ENCODE results near the gene HAVCR2. TPM values are rescaled to one million over a fixed set of nuclear protein-coding genes. Genes with fewer than 3 reads are reported as not detected.

The HAVCR2 gene
- total and polyA plus RNA-seq, 3 donors from 2014 or later = 3.1 to 3.6 (median 3.2) TPM

DNA sequence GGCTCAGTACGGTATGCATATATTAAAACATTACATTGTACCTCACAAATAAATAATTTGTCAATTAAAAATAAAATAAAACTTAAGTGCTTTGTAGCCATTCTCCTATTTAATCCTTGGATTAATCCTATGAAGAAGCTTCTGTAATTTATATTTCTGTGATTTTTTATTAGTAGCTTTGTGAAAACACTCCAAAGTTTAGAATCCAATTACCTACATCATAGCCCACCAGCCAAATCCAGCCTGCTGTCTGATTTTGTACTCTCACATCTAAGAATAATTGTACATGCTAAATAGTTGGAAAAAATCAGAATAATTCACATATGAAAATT is 23.4 kb upstream of the HAVCR2 start:
- no peak overlapping the region for H3K27ac ChIP-seq
- 24 to 36% methylated on average over 1 of the region's 1 CpG for WGBS, 2 donors
- H3K4me1 ChIP-seq = no peaks in the 10 kb centered on the region
- no peaks in the 10 kb centered on the region for H3K9me3 ChIP-seq
- DNase-seq = no peak
- no peaks in the 10 kb centered on the region for H3K36me3 ChIP-seq (ENCODE audit: low read depth, missing control alignments)
- TF ChIP-seq POLR2A (IDR thresholded peaks at IDR 0.05) (no peak), CTCF (IDR thresholded peaks at IDR 0.05) (no peak)
- H3K27me3 ChIP-seq = no peaks in the 10 kb centered on the region
- intact Hi-C loops (cut with DNase I; ENCODE audit: low total_unique reads) = no loop called here
- no peak overlapping the region for H3K4me3 ChIP-seq

GRCh38 chr5:157130925-157131324 is 22.1 kb upstream of the HAVCR2 start:
- no peaks in the 10 kb centered on the region for H3K27me3 ChIP-seq
- no peak overlapping the region for H3K4me3 ChIP-seq
- H3K9me3 ChIP-seq = no peaks in the 10 kb centered on the region
- H3K27ac ChIP-seq = no peak overlapping the region
- H3K36me3 ChIP-seq (ENCODE audit: low read depth, missing control alignments) = no peaks in the 10 kb centered on the region
- no peak for DNase-seq
- intact Hi-C loops (cut with DNase I; ENCODE audit: low total_unique reads) = no loop called here
- 54 to 62% methylated on average over 7 of the region's 7 CpGs for whole genome bisulfite sequencing, 2 donors
- no peaks in the 10 kb centered on the region for H3K4me1 ChIP-seq
- no peak for TF ChIP-seq CTCF (IDR thresholded peaks at IDR 0.05)
- TF ChIP-seq POLR2A (IDR thresholded peaks at IDR 0.05) = no peak

GRCh38 chr5:157121709-157122108 is 12.9 kb upstream of the HAVCR2 start:
- Histone ChIP-seq H3K4me3 (no peak overlapping the region), H3K27me3 (no peaks in the 10 kb centered on the region), H3K9me3 (no peaks in the 10 kb centered on the region), H3K27ac (no peak overlapping the region), H3K36me3 (ENCODE audit: low read depth, missing control alignments) (no peaks in the 10 kb centered on the region), H3K4me1 (no peaks in the 10 kb centered on the region)
- no peak for TF ChIP-seq CTCF (IDR thresholded peaks at IDR 0.05)
- no peak for TF ChIP-seq POLR2A (IDR thresholded peaks at IDR 0.05)
- DNase-seq = no peak
- intact Hi-C loops (cut with DNase I; ENCODE audit: low total_unique reads) = no loop called here

- TF ChIP-seq POLR2A (IDR thresholded peaks at IDR 0.05) (no peak), CTCF (IDR thresholded peaks at IDR 0.05) (no peak)
- intact Hi-C loops (cut with DNase I; ENCODE audit: low total_unique reads) = no loop called here
- no peaks in the 10 kb centered on the region for H3K9me3 ChIP-seq
- no peaks in the 10 kb centered on the region for H3K27me3 ChIP-seq
- no peaks in the 10 kb centered on the region for H3K4me1 ChIP-seq
- H3K36me3 ChIP-seq (ENCODE audit: low read depth, missing control alignments) = no peaks in the 10 kb centered on the region
- no peak for DNase-seq
- no peak overlapping the region for H3K4me3 ChIP-seq
- H3K27ac ChIP-seq = no peak overlapping the region
- WGBS, 2 donors = 100% methylated on average over 1 of the region's 1 CpG; no CpG with 5 or more reads in 1 of the 2 donors
Observed at GRCh38 chr5:157120102-157120501, 11.3 kb upstream of the HAVCR2 start.

DNA sequence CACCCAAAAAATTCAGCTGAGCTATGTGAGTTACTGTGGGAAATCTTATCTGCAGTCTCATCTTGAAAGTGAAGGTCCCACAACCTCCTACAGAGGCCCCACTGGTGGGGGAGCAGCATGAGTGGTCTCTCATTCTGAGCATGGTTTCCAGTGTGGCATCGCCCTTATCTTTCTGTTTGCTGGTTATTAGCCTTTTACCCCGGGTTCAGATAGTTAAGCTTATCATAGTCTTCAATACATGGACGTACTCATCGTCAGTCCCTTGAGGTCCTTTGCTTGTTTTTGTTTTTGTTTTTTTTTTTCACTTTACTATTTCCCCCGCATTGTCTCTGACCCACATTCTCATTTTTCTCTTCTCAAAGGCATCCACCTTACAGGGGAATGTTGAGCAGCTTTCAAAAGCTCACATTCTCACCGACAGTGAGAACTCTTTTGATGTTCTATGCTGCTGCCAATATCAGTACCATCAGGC is 7.7 kb upstream of the HAVCR2 start:
- H3K9me3 ChIP-seq = no peaks in the 10 kb centered on the region
- no peak overlapping the region for H3K27ac ChIP-seq
- DNase-seq = no peak
- intact Hi-C loops (cut with DNase I; ENCODE audit: low total_unique reads) = no loop called here
- no peaks in the 10 kb centered on the region for H3K4me1 ChIP-seq
- H3K4me3 ChIP-seq = no peak overlapping the region
- H3K36me3 ChIP-seq (ENCODE audit: low read depth, missing control alignments) = no peaks in the 10 kb centered on the region
- 78 to 80% methylated on average over 6 of the region's 6 CpGs for WGBS, 2 donors
- TF ChIP-seq CTCF (IDR thresholded peaks at IDR 0.05) (no peak), POLR2A (IDR thresholded peaks at IDR 0.05) (no peak)
- H3K27me3 ChIP-seq = no peaks in the 10 kb centered on the region
